ENCODE data around the gene FOXN3.

DNA sequence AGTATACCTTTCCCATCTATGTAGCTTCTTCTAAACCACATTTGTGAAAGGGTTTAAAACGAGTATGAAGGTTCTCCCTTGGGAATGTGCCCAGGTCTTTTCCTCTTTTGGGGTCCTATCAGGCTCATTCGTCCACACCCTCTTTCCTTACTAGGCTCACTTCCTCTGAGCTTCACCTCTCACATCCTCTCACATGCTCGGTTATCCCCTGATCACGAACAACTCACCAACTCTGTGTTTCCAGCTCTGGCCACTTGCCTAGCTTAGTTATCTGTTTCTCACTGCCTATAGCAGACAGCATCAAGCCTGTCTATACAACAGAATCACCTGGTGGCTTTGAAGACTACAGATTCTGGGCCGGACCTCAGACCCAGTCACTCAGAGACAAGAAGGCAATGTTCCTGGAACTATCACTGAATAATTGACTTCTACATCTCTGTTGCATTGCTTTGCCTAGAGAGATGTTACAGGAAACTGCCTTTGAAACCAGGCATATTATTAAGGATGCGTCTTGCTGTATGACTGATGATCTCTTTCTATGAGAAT is 158.2 kb downstream of the FOXN3 start:
- TF ChIP-seq POLR2A (IDR thresholded peaks at IDR 0.05) (no peak), POLR2AphosphoS5 (IDR thresholded peaks at IDR 0.05) (no peak)
- TF ChIP-seq, protein P1, sequence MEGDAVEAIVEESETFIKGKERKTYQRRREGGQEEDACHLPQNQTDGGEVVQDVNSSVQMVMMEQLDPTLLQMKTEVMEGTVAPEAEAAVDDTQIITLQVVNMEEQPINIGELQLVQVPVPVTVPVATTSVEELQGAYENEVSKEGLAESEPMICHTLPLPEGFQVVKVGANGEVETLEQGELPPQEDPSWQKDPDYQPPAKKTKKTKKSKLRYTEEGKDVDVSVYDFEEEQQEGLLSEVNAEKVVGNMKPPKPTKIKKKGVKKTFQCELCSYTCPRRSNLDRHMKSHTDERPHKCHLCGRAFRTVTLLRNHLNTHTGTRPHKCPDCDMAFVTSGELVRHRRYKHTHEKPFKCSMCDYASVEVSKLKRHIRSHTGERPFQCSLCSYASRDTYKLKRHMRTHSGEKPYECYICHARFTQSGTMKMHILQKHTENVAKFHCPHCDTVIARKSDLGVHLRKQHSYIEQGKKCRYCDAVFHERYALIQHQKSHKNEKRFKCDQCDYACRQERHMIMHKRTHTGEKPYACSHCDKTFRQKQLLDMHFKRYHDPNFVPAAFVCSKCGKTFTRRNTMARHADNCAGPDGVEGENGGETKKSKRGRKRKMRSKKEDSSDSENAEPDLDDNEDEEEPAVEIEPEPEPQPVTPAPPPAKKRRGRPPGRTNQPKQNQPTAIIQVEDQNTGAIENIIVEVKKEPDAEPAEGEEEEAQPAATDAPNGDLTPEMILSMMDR (IDR thresholded peaks at IDR 0.05): no peak
